HG02981 (cell line): ENCODE measurements around the gene ERICH3.

ENCODE experiments used
- ATAC-seq: cut with Tn5 transposase; IDR thresholded peaks from one replicate; pipeline ENCODE4 v1.9.1; 2021; ENCODE audit warnings: mild to moderate bottlenecking, moderate library complexity; ENCODE audit not compliant: unreplicated experiment

Gene ERICH3

DNA sequence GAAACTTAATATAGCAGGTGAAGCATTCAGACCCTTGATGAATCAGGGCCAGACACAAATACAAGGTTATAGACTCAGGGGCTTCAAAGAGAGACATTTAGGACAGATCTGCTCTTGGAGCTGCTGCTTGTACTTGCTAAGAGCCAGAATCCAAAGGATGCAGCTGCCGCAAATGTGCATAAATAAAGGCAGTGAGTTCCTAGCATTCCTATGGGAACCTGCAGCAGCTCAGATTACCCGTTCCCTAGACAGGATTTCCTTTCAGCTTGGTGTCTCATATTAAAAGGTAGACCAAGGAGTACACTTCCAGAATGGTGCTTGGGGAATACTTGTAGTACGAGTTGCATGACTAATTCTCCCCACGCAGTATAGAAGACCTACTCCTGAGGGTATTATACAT lies 151.4 kb downstream of the ERICH3 start:
- no peak for ATAC-seq
